ENCODE data around the gene FKBP5.

The FKBP5 gene

DNA sequence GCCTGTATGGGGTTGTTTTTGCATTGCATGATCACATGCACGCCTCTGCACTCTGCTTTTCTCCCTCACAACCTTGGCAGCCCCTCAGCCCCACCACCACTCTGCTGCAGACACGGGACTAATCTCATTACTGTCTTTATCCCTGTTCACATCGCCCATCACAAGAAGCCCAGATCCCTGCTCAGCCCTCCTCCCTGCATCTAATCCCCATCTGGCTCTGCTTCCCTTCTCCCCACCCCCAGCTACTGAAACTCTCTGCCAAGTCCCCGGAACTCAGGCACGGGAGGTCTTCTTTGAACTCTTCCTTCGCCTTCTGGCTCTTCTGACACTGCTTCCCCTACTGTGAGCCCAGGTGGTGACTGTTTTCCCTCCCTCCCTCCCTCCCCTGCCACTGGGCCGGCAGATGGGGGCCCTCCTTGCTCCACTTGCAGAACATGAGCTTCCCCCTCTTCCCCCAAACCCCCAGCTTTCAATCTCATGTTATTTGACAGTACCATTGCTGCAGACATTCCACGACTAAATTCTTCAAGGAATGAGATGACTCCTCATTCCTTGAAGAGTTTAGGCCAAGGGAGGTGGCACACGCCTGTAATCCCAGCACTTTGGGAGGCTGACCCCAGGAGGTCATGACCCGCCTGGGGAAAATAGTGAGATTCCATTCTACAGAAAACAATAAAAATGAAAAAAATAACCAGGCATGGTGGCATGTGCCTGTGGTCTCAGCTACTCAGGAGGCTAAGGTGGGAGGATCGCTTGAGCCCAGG lies 154.1 kb downstream of the FKBP5 start:
- no peak for DNase-seq

DNA sequence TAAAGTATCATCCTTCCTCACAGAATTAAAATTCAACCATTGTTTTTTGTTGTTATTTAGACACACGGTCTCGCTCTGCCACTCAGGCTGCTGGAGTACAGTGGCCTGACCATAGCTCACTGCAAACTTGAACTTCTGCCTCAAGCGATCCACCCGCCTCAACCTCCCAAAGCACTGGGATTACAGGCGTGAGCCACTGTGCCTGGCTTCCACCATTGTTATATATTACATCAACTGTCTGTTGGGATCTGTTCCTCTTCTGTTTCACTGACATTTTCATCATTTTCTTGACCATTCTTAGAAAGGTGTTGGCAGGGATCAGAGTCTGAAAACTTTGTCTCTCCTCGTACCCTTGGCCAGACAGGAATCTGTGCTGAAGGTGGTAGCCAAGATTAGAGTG lies 154.7 kb downstream of the FKBP5 start:
- no peak for DNase-seq

DNA sequence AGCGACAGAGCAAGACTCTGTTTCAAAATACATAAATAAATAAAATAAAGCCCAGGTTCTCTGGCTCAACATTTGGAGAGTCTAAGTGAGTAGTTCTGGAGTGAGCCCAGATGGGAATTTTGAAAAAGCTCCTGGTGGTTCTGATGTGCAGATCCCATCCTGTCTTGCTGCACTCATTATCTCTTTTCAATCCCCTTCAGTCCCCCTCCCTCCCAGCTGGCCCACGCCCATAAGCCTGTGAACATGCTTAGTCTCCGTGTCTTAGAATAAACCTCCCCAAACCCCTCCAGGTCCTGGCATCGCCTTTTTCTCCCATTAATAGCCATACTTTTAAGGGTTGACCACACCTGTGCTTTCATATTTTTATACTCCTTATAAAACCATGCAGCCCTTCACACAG lies 156.6 kb downstream of the FKBP5 start:
- no peak for DNase-seq

DNA sequence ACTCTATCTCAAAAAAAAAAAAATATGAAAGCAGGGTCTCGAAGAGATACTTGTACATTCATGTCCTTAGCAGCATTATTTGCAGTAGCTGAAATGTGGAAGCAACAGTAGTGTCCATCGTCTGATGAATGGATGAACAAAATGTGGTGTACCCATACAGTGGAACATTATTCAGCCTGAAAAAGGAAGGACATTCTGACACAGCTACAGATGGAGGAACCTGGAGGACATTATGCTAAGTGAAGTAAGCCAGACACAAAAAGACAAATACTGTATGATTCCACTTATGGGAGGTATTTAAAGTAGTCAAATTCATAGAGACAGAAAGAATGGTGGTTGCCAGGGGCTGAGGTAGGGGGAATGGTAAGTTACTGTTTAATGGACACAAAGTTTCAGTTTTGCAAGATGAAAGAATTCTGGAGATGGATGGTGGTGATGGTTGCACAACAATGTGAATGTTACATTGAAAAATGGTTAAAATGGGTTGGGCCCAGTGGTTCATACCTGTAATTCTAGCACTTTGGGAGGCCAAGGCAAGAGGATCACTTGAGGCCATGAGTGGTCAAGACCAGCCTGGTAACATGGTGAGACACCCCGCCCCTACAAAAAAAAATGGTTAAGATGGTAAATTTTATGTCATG lies 164.2 kb downstream of the FKBP5 start:
- no peak for DNase-seq
